GM18951 (cell line): ENCODE data around the gene NRG3.
"Not testable (repeated sequence)": the region's sequence is repeated elsewhere in the genome, so short reads cannot be mapped to it uniquely, and the experiment has no call there.

Source experiments
- POLR2A ChIP-seq: IDR thresholded peaks from 4 replicates; pipeline ENCODE4 v1.6.1; 2011; ENCODE audit warnings: mild to moderate bottlenecking; ENCODE audit not compliant: insufficient read length, insufficient read depth; ENCODE audit errors: extremely low read depth
- in situ Hi-C: fragments of 300-500 bp; cut with MboI; formaldehyde crosslinking; loops from one replicate; pipeline ENCODE4 v1.12.0; 2022; ENCODE audit warnings: low sequenced_read_pairs, mixed read lengths, inconsistent platforms; ENCODE audit not compliant: unreplicated experiment

The NRG3 gene

DNA sequence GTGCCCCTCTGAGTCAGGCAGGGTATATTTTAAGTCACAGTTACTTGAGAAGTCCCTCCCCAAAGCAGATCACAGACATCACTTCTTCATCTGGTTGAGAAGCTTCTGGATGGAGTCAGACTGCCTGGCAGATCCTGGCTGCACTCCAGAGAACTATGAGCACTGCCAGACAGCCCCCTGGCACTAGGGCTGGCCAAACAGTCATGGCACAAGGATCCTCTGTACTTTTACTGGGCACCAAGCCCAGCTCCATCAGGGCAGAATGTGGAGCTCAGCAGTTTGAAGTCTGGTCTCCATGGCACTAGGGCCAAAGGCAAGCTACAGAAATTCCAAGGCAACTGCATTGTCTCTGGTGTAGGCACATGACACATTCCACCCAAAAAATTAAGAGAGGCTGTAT lies 162.1 kb downstream of the NRG3 start:
- no peak for TF ChIP-seq POLR2A

DNA sequence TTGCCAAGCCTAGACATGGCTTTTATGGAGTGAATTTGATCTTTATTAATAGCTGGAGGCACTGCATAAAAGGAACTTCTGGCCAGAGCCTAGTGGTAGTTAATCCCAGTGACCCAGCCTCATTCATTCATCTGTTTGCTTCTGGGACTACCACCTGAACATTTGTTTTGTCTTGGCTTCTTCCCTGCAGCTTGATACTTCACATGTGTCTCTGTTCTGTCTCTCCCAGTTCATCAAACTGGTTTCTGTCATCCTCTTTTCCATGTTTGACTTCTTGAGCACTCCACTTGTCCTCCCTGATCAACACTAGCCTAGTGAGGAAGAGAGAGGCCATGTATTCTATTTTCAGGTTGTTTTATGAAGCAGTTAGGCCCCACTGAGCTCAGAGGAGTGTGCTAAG lies 163.6 kb downstream of the NRG3 start:
- TF ChIP-seq POLR2A, result no peak
- in situ Hi-C loops, result no loop called here

More for the DNA sequence above, 162.1 kb downstream of the NRG3 start:
- in situ Hi-C loops, result no loop called here

DNA sequence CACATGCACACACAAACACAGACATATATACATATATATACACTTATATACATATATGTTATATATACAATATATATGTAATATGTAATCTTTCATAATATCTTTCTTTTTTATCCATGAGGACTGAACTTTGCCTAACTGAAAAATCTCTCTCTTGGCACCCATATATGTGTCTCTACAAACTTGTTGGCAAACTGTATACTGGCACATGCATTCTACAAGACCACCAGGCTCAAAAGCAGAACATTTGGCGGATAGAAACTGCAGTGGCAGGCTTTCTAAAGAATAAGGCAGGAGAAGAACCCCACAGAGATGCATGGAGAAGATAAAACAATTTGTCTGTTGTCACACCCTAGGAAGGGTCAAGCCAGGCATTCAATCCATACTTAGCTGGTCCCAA lies 165.3 kb downstream of the NRG3 start:
- in situ Hi-C loops, result no loop called here
- TF ChIP-seq POLR2A, result no peak

DNA sequence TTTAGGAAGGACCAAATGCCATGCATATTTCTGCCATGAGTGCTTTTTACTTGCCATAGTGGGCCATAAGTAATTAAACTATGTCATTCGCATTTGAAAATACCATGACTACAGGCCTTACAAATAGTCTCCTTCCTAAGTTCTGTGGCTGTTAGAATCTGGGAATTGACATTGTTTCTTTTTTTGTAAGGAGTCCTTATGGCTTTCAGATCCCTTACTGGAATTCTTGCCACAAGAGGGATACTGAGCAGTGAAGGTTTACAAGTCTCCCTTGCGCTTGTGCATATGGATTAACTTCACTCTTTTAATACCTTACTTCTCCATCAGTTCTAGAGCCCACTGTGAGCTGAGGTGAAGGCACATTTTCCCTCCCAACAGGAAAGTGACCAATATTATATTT lies 166.0 kb downstream of the NRG3 start:
- no peak for TF ChIP-seq POLR2A
- in situ Hi-C loops, result no loop called here

DNA sequence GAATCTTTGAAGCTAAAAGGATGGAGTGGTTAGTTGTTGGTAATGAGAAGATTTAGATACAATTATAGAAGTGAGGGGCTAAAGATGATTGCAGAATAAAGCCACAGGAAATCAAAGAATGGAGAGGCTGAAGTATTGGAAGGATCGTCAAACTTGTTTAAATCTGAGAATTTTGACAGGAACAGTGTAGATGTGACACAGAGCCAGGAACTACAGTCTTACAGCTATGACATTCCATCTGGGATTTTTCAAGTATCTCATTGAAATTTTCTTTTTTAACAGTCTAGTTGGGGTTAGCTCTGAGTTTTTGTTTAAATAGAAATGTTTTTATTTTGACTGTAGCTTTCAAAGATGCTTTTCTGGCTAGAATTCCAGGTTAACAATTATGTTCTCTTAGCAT lies 181.4 kb downstream of the NRG3 start:
- TF ChIP-seq POLR2A, result no peak
- in situ Hi-C loops, result no loop called here

DNA sequence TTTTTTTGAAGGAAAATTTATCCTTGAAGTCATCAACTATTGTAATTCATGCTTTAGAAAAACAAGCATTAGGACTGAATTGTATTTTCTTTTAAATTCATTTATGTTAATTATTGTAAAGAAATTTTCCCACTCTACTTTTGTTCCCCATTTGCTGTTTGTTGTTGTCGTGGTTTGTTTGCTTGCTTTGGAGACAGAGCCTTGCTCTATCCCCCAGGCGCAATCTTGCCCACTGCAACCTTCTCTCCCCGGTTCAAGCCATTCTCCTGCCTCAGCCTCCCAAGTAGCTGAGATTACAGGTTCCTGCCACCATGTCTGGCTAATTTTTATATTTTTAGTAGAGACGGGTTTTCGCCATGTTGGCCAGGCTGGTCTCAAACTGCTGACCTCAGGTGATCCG lies 192.2 kb downstream of the NRG3 start:
- in situ Hi-C loops, result not testable (repeated sequence)

DNA sequence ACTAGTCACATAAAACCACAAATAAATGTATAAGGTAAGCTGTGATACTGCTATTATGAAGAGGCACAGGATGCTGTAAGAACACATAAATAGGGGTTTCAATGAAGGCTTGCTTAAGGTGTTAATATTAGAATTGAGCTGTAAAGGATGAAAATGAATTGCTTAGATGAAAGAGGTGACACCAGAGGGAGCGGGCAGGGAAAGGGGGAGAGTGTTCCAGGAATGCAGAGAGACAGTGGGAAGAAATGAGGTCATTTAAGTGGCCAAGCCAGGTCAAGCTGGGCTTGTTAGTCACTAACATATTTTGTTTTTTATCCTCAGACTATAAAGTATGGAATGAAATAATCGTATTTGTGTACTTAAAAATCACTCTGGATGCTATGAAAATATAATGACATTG lies 193.5 kb downstream of the NRG3 start:
- in situ Hi-C loops, result no loop called here
- no peak for TF ChIP-seq POLR2A

DNA sequence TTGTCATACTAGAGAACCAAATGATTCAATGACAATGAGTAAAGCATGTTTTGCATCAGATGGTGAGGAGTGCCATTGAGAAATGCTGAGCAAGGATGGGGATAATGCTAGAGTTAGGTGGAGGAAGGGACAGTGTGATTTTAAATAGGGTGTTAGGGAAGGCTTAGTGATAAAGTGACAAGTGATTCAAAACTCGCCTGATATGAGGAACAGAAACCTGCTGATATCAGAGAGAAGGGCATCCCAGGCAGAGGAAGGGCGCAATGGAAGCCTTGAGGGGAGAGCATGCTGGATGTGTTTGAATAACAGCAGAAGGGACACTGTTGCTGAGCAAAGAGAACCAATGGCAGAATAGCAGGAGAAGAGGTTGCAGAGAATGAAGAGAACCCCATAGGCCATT lies 196.2 kb downstream of the NRG3 start:
- in situ Hi-C loops, result no loop called here
- no peak for TF ChIP-seq POLR2A

DNA sequence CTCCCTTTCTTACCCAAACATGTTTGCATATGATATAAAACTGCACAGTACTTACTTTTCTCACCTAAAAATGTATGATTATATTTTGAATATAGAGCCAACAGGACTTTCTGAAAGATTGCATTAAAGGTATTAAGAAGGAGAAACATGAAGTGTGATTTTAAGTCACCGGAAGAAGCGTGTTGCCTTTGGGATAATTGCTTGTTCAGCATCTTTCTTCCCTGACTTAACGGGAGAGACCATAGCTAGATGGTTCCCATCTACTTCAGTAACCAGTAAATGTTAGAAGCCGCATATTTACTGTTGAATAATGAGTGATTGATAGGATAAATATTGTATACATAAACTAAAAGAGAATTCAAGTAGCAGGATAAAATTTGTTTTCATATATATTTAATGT lies 197.1 kb downstream of the NRG3 start:
- in situ Hi-C loops, result no loop called here
- TF ChIP-seq POLR2A, result no peak

DNA sequence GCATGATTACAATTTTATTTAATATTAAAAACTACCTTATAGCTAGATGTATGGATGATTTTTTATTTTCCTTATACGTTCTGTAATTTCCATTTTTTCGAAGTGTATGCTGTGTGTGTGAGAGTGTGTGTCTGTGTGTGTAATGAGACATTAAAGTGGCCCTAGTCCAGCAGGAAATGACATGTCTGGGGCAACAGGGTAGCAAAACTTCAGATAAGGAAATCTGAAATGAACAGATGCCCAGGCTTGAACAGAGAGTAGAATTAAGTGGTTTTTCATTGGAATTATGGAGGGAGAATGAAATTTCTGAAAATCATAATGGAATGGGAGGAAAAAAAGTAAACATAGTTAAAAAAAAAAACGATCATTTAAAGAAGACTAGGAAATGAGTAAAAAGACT lies 200.6 kb downstream of the NRG3 start:
- TF ChIP-seq POLR2A, result no peak
- in situ Hi-C loops, result no loop called here

DNA sequence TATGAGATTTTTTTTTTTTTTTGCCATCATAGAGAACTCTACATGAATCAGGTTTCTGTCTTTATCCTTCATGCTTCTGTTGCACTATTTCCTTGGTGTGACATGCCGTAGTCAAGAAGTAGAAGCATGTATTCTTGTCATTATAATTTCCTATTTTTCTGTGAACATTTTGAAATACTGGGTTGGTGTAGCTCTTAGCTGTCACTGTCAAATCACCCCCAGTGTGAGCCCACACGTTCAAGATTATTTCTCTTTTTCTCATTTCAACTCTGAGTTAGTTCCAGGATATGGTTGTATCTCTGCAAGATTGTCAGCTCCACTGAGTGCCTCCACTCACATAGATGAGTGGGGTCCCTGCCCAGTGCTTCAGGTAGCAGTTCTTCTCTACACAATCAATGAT lies 209.5 kb downstream of the NRG3 start:
- TF ChIP-seq POLR2A, result no peak
- in situ Hi-C loops, result no loop called here

DNA sequence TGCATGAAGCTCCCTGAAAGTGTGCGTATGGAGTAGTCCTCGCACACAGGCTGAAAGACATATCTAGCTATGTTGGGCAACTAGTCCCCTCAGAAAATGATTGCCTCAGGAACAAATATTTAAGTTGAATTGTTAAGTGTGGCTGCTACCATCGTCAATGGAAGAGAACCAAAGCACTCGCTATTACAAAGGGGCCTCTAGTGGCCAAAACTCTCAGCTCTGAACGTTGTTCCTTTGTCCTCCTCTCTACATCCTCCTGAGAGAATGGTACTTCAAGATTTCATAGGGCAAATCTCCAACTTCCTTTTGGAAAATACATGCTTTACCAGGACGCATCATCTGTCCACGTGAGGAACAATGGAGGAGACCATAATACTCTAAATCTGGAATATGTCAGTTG lies 209.9 kb downstream of the NRG3 start:
- in situ Hi-C loops, result no loop called here
- TF ChIP-seq POLR2A, result no peak

DNA sequence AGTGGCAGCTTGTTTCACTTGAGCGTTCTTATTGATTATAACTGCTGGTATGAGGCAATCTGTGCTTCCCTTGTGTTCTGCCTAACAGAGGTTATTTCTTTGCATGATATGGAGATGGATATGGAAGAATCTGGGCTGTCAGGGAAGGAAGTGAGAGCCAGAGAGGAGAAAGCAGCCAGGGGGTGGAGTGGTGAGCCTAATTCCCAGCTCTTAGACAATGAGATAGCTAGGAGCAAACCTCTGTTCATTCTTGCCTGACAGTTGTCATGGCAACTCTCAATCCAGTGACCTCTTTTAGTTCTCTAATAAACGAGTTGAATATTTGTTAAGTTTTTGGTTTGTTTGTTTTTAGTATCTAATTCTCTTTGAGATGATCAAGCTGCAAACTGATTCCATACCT lies 214.3 kb downstream of the NRG3 start:
- in situ Hi-C loops, result no loop called here

DNA sequence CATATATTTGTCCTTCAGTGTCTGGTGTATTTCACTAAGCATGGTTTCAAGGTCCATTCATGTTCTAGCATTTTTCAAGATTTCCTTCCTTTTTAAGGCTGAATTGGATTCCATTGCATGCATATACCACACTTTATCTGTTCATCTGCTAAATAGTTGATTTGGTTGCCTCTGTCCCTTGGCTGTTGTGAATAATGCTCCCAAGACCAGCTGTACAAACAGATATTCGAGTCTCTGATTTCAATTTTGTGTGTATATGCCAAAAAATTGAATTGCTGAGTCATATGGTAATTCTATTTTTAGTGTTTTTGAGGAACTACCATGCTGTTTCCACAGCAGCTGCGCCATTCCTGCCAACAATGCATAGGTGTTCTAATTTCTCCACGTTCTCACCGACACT lies 216.4 kb downstream of the NRG3 start:
- in situ Hi-C loops, result no loop called here
- no peak for TF ChIP-seq POLR2A

More for the DNA sequence above, 214.3 kb downstream of the NRG3 start:
- no peak for TF ChIP-seq POLR2A

DNA sequence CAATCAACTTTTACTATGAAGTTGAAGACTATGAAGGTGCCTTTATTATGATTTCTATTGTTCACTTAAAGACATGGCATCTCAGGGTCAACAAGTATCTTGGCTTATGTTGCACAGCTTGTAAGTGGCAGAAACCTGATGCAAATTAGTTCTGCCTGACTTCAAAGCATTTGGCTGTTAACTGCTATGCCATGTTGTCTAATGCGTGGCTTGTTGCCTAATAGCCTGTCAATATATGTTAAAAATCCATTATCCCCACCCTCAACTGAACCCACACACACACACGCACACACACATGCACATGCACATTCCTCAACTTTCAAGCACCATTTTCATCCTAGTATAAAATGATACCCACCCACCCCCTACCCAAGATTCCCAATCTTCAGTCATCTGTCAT lies 217.1 kb downstream of the NRG3 start:
- TF ChIP-seq POLR2A, result no peak
- in situ Hi-C loops, result no loop called here
